Gastrocnemius medialis (tissue), 4 donors: ENCODE data around the gene LHX2.

ENCODE experiments used
- POLR2A ChIP-seq, 2 donors: fragments of 450-650 bp; IDR thresholded peaks; one replicate each; pipeline ENCODE4 v1.6.1; 2017; ENCODE audit warnings: antibody characterized with exemption in 2 of 2, mild to moderate bottlenecking in 2 of 2, moderate library complexity in 2 of 2
- TF ChIP-seq, protein P1 (sequence below), 5 experiments: fragments of 450-650 bp in 3 of 5; fragments of 200-600 bp in 2 of 5; sonication (generic) in 2 of 5; IDR thresholded peaks in 4 of 5; conservative IDR thresholded peaks in 1 of 5; 1 replicate in 4 of 5; 2 replicates in 1 of 5; pipeline ENCODE4 v1.5.1; 2016 to 2019; ENCODE audit warnings: antibody characterized with exemption in 5 of 5, mild to moderate bottlenecking in 3 of 5, moderate library complexity in 3 of 5

DNA sequence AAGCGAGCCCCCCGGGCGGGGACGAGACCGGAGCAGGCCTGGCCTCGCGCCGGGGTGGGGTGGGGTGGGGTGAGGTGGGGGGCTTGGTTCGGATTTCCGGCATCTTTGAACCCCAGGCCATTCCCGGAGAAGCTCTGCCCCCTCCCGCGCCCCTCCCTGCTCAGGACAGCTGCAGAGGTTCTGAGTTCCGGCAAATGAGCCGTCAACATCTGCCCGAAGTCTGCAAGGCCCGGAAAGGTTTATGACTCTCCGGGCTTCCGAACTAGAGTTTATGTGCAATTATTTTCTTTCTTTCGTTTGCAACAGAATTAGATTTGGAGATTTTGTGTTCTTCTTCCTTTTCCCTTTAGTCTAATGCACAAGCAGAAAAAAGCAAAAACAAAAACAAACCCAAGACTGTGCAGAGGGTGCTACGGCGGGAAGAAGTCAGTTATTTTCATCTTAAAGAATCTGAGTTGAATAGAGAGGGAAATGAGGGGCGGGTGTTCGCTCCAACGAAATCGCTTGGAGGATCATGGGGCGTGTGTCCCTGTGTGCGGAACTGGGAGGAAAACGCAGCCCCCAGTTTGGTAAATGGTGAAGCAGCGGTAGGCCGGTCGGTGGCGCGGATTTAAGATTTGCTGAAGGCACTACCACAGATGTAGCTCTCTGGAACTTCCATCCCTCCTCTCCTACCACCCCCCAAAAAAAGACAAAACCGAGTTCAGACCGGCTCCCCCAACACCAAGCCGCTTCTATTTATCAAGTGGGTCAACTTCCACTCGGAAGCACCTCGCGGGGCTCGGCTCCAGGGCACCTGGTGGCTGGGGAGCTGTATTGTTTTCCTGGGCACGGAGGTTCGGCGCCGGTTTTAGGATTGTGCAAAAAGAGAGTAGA is 4.8 kb downstream of the LHX2 start:
- TF ChIP-seq, protein P1, sequence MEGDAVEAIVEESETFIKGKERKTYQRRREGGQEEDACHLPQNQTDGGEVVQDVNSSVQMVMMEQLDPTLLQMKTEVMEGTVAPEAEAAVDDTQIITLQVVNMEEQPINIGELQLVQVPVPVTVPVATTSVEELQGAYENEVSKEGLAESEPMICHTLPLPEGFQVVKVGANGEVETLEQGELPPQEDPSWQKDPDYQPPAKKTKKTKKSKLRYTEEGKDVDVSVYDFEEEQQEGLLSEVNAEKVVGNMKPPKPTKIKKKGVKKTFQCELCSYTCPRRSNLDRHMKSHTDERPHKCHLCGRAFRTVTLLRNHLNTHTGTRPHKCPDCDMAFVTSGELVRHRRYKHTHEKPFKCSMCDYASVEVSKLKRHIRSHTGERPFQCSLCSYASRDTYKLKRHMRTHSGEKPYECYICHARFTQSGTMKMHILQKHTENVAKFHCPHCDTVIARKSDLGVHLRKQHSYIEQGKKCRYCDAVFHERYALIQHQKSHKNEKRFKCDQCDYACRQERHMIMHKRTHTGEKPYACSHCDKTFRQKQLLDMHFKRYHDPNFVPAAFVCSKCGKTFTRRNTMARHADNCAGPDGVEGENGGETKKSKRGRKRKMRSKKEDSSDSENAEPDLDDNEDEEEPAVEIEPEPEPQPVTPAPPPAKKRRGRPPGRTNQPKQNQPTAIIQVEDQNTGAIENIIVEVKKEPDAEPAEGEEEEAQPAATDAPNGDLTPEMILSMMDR (IDR thresholded peaks at IDR 0.05 in 4 of 5, conservative IDR thresholded peaks at IDR 0.05 in 1 of 5) = no peak
- TF ChIP-seq POLR2A (IDR thresholded peaks at IDR 0.05) = no peak
